ENCODE measurements around the gene ANKIB1.

DNA sequence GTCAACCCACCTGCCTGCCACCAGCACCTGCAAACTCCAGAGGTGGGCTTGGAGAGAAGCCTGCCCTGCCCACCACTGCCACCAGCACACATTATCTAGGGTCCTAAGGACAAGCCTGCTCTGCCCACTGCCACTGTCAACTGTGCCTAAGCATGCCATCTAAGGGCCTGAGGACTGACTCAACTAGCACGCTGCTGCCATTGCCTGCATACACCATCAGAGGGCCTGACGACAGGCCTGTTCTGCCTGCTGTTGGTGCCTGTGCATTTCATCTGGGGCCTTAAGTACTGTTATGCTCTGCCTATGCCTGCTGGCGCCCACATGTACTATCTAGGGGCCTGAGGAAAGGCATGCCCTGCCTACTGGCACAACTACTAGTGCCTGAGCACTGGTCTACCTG is 39.8 kb upstream of the ANKIB1 start:
- TF ChIP-seq, protein P1, sequence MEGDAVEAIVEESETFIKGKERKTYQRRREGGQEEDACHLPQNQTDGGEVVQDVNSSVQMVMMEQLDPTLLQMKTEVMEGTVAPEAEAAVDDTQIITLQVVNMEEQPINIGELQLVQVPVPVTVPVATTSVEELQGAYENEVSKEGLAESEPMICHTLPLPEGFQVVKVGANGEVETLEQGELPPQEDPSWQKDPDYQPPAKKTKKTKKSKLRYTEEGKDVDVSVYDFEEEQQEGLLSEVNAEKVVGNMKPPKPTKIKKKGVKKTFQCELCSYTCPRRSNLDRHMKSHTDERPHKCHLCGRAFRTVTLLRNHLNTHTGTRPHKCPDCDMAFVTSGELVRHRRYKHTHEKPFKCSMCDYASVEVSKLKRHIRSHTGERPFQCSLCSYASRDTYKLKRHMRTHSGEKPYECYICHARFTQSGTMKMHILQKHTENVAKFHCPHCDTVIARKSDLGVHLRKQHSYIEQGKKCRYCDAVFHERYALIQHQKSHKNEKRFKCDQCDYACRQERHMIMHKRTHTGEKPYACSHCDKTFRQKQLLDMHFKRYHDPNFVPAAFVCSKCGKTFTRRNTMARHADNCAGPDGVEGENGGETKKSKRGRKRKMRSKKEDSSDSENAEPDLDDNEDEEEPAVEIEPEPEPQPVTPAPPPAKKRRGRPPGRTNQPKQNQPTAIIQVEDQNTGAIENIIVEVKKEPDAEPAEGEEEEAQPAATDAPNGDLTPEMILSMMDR (IDR thresholded peaks at IDR 0.05 in 4 of 5, conservative IDR thresholded peaks at IDR 0.05 in 1 of 5): no peak
- no peak for TF ChIP-seq POLR2A (IDR thresholded peaks at IDR 0.05)
